Measurements from ENCODE around the gene PDGFRA.

PDGFRA gene

DNA sequence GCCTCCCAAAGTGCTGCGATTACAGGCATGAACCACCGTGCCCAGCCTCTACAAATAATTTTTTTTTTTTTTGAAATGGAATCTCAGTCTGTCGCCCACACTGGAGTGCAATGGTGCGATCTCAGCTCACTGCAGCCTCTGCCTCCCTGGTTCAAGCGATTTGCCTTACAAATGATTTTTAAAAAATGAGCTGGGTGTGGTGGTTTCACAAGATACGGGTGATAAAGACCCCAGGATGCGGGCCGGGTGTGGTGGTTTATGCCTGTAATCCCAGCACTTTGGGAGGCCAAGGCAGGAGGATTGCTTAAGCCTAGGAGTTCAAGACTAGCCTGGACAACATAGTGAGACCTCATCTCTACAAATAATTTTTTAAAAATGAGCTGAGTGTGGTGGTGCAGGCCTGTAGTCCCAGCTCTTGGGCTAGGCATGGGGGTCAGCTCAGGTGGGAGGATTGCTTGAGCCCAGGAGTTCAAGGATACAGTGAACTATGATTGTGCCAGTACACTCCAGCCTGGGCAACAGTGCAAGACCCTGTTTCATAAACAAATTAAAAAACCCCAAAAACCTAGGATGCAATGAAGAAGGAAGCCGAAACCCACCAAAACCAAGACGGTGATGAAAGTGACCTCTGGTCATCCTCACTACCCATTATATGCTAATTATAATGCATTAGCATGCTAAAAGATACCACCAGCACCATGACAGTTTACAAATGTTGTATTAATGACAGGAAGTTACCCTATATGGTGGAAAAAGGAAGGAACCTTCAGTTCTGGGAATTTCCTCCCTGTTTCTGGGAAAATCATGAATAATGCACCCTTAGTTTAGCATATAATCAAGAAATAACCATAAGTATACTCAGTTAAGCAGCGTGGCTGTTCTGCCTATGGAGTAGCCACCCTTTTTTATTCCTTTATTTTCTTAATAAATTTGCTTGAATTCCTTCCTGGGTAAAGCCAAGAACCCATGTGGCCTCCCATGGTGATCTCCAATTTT is 27.7 kb downstream of the PDGFRA start:
- no peak for DNase-seq

DNA sequence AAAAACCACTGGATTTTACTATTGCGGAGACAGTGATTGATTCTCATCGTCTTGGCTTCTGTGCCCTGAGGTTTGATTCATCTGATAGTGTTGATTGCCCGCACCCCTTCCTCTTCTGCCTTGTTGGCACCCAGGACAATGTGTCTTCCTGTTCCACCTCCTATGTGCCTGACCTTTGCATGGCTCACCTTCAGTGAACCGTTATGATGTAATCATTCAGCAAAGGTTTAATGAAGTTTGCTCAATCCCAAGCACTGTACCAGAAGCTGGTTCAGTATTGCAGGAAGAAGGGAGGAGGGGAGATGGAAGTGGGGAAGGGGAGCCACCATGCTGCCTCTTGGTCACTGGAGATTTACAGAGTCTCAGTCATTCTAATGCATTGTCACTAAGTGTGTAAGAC is 36.3 kb downstream of the PDGFRA start:
- no peak for DNase-seq

DNA sequence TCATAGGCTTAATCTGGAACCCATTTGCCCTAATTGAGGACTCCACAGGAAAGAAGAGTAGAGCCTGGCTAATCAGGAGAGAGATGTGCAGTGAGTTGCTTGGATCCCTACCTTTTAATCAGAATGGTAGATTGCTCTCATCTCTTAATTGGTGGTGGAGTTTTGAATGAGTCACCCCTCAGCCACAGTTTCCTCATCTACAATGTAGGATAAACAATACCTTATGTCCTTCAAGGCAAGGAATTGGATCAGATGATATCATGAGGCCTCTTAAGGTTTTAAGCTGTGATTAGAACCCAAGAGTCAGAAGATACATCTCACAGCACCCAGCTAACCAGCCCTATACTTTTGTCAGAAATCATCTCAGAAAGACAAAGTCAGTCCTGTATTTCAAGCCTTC is 39.1 kb downstream of the PDGFRA start:
- DNase-seq = no peak

DNA sequence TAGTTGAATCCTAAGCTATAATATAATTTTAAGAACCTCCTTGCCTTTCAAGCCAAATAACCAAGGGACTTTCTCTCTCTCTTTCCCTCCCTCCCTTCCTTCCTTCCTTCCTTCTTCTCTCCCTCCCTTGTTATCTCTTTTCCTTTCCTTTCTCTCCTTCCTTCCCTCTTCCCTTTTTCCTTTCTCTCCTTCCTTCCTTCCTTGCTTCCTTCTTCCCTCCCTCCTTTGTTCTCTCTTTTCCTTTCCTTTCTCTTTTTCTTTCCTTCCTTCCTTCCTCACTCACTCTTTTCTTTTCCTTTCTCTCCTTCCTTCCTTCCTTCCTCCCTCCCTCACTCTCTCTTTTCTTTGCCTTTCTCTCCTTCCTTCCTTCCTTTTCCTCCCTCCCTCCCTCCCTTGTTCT is 42.4 kb downstream of the PDGFRA start:
- DNase-seq = no peak

DNA sequence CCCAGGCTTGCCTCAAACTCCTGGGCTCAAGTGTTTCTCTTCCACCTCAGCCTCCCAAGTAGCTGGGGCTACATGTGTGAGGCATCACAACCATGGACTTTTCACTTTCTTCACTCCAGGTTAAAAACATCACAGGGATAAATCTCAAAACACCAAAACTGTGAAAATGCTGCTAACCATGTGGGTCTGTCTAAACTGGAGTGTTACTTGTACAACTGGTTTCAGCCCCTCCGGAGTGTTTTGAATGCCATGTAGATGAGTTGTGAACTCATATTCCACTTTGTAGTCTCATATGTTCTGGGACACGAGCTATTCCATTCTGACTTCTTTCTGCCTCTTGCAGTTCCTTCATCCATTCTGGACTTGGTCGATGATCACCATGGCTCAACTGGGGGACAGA is 43.0 kb downstream of the PDGFRA start:
- no peak for DNase-seq

DNA sequence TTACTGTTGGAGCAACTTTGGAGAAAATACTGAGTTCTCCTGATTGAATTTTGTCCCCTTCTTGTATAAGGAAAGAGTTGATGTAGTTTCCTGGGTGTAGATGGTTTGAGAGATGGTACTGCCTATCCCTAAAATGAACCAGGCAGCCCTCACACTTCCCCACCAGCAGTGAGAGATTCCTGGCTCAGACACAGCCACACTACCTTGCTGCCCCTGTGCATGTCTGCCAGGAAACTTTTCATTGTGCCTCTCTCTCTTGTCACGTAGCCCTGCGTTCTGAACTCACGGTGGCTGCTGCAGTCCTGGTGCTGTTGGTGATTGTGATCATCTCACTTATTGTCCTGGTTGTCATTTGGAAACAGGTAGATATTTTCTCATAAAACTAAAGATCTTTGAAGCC is 45.2 kb downstream of the PDGFRA start:
- no peak for DNase-seq

DNA sequence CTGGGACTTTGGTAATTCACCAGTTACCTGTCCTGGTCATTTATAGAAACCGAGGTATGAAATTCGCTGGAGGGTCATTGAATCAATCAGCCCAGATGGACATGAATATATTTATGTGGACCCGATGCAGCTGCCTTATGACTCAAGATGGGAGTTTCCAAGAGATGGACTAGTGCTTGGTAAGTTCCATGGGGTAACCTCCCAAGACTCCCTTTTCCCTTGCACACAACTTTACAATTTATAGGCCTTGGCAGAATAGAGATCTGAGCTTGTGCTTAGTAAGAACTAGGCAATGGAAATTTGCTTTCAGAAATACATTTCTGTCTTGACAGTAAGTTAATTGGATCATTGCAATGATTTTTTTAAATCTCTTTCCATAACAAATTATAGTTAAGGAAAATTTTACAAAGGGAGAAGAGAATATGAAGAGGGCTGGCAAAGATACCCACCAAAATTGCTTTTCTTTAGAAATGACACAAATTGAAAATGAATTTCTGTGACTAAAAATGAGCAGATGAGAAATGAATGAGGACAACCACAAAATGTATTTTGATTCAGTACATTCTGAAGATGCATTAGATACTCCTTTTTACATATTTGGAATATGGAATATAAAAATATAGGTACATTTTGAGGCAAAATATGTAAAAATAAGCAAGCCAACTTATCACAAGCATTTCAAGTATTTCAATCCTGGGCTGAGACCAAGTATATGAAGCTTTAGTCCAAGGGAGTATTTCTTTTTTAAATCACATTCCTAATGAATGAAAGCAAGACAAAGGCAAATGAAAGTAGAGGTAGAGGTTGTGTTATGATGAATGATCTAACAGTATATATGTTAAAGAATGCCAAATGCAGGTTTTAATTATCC is 45.9 kb downstream of the PDGFRA start:
- no peak for DNase-seq

DNA sequence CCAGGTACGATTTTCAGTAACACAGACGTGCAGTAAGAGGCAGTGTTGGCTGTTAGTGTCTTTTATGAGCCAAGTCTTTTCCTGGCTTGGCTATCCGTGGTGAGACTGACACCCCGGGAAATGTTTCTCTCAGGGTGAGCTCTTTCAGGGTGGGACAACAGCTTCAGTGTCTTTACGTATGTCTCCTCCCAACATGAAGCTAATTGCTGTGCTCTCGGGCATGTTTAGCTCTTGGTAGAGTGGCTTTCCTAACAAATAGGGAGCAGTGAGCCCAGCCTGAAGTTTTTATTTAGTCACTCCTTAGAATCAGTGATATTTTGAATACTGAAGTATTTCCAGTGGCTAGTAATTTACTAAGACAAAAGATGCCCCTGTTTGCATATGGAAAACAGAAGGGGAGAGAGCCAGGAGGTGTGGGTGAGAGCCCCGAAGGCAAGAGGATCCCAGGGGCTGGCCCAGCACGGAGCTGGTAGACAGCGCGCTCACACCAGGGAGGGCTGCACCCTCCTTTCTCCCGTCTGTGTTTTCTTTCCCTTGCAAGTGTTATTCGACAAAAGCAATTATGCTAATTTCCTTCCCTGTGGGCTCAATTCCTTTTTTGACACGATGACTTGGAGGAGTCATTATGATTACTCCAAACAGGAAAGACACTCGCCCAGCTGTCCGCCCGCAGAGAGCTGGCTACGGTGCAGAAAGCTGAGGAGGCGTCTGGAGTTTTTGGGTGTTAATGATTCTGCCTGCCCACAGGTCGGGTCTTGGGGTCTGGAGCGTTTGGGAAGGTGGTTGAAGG is 47.7 kb downstream of the PDGFRA start:
- DNase-seq = no peak

DNA sequence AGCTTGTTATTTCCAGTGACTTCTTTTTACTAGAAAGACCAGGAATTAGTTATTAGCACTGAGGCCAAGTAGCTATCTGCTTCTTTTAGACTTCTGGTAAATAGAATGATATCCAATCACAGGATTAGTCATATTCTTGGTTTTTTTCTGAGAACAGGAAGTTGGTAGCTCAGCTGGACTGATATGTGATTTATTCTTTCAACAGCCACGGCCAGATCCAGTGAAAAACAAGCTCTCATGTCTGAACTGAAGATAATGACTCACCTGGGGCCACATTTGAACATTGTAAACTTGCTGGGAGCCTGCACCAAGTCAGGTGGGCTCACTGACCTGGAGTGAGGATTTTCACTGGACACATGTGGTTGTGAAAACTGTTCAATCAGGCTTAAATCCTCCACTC is 48.6 kb downstream of the PDGFRA start:
- no peak for DNase-seq

DNA sequence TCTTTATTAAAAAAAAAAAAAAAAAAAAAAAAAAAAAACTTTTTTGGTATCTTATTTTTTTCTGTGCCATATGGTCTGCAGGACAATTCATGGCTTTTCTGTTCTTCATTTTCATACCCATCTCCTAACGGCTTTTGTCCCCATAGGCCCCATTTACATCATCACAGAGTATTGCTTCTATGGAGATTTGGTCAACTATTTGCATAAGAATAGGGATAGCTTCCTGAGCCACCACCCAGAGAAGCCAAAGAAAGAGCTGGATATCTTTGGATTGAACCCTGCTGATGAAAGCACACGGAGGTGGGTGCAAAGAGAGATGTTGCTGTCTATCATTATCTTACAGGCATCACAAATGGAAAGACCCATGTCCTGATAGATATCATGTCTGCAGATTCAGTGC is 49.1 kb downstream of the PDGFRA start:
- no peak for DNase-seq

DNA sequence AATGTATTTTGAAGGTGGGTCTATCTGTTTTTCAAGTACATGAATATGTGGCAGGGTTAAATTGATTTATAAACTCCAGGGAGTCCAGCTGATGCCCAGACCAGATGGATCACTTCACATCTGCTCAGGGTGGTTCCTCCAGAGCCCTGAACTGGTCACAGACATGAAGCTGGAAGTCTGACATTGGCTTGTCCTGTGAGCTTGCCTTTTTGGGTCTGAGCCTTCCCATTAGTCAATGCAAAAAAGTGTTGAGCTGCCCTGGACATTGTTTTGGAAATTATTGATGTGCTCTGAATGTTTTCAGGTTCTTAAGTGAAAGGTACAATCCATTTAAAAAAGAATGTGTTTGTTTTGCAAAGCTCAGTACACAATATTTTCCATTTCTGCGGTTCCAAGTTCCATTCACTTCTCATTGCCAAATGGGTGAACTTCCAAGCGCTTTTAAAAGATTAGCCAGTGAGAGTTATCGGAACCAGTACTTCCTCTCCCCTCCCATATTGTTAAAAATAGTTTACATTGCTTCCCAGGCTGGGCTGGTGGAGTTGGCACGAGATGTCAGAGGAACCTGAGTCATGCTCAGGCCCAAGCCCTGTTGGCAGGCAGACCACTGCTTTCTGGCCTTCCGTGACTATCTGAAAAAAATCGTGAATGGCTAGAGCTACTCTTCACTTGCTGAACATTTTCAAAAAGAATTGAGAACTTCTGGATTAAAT is 52.1 kb downstream of the PDGFRA start:
- no peak for DNase-seq

DNA sequence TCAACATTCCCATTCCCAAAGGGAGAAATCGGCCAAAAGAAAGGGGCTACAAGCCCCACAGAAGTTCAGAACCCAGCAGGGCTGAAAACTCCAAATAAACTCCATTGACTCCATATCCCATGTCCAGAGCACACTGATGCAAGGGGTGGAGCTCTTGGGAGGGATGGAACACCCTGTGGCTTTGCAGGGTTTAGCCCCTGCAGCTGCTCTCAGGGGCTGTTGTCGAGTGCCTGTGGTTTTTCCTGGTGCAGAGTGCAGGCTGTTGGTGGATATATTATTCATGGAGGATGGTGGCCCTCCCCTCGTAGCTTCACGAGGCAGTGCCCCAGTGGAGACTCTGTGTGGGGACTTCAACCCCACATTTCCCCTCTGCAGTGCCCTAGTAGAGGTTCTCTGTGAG is 53.7 kb downstream of the PDGFRA start:
- DNase-seq = no peak

DNA sequence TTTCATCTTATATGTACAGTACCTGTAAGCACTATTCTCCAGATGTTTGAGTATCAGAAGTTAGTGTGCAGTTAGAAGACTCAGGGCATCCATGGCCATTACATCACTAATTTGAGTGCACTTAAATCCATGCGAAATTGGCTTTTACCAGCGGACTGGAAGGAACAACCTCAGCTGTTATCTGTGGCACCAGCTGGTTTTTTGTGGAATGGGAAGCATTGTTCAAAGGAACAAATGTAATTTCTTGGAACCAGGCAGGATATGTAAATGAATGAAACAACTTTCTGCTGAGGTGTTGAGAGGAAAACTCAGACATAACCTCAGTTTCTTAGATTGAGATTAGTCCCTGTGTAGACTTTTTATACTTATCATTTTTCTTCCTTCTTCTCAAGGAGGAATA is 60.2 kb downstream of the PDGFRA start:
- no peak for DNase-seq

DNA sequence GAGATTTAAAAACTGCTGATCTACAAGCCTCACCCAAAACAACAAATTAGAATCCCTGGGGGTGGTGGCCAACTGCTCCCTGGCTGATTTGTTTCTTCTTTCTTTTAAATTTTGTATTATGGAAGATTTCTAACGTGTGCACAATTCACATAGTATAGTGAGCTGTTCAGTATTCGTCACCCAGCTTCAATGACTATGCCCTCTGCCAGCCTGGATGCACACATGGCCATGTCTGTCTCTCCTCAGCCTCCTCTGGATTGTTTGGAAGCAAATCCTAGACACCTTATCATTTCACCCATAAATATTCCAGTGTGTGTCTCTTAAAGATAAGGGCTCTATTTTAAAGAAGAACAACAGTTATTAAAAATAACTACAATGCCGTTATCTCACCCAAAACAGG is 61.9 kb downstream of the PDGFRA start:
- DNase-seq = no peak

DNA sequence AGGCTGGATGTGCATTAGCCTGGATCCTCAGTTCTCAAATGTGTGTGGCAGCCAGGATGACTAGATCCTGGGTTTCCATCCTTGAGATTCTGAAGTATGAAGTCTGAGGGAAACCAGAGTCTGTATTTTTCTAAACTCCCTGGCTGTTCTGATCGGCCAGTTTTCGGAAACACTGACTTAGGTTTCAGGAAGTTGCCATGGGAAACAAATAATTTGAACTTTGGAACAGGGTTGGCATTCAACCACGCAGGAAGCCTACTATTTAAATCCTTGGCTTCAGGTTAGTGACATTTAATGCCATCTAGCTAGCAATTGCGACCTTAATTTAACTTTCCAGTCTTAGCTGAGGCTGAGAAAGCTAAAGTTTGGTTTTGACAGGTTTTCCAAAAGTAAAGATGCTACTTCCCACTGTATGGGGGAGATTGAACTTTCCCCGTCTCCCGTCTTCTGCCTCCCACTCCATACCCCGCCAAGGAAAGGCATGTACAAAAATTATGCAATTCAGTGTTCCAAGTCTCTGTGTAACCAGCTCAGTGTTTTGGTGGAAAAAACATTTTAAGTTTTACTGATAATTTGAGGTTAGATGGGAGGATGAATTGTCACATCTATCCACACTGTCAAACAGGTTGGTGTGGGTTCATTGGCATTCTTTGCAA is 67.6 kb downstream of the PDGFRA start:
- DNase-seq = no peak

DNA sequence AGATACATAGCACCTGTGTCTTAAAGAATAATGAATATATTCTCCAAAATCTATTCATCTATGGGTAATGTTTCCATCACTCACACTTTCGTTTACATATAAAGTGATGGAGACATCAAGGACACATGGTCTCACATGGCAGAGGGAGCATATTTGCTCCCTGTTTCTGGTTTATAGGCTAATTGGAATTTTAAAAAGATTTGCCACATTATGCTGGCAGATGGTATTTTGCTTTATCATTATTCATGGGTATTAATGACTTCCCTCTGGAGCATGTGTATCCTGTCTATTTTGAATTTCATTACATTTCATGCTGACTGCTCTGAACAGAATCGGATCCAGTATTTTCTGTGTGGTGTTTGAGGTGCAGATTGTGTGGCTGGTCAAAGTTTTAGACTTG is 79.0 kb downstream of the PDGFRA start:
- DNase-seq = no peak

DNA sequence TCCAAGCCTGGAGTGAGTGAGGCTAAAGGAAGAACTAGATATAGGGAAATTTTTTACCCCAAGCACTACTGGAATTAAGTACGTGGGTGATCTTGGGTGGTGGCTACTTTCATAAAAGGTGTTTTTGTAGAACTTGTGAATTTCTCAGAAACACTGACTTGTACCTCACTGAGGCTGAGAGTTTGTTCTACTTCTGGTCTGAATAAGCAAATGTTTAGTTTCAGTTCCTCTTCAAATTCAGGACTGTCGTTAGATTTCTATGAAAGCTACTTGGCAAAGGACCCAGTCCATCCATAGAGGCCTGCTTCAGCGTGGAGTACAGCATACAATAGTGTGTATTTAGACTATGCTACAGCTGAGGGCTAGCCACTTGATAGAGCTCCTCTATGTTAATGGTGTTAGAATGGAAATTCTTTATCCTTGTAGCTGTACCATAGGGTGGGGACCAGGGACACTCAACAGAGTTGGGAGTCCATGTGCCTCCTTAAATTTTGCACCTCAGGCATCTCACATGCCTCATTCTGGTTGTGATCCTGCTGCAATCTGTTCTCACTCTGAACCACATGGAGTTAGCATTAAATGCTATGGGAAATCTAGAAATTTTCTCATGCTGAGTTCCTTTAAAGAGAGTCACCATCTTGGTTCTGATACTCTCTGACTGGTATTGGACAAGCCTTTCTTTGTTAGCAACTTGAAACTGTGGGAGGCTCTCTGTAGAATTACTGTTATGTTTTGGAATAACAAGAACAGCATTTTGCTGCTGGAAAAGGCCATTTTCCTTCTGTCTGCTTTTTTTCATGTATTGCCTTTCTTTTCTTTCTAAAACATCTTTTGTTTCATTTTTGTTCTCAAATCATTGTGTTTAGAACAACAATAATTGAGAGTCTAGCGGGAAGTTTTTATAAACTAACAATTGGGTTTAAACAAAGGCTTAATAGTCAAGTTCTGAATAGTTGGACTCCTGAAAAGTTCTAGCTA is 86.8 kb downstream of the PDGFRA start:
- DNase-seq = no peak

DNA sequence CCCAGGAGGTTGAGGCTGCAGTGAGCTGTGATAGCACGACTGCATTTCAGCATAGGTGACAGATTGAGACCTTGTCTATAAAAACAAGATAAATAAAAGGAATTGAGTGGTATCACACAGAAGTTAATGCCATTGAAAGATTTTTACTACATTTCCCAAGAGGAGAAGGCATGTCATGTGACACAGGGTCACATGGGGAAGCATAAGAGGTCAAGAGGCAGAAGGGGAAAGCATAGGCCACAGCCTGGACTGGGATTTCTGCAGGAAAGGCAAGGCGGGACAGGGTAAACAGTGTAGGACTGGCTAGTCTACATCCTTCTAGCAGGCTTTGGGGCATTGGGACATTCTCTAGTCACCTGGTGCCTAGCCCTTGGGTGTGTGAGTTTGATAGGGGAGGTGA is 88.6 kb downstream of the PDGFRA start:
- no peak for DNase-seq

DNA sequence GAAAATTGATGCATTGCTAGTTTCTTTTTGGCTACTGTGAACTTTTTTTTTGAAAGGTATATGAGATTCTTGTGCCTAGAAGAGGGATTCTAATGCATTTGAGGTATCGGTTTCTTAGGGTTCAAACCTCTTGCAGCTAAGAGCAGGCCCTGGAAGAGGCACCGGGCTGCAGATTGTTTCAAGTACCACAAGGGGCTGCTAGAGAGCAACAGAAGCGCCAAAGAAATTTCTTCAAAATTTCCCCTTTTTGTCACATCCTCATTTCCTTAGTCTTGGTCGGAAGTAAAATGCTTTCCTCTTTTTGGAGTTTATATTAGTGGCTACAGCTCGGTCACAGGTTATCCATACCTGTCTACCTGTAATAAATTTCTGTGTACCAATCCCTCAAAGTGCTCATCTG is 89.8 kb downstream of the PDGFRA start:
- no peak for DNase-seq

DNA sequence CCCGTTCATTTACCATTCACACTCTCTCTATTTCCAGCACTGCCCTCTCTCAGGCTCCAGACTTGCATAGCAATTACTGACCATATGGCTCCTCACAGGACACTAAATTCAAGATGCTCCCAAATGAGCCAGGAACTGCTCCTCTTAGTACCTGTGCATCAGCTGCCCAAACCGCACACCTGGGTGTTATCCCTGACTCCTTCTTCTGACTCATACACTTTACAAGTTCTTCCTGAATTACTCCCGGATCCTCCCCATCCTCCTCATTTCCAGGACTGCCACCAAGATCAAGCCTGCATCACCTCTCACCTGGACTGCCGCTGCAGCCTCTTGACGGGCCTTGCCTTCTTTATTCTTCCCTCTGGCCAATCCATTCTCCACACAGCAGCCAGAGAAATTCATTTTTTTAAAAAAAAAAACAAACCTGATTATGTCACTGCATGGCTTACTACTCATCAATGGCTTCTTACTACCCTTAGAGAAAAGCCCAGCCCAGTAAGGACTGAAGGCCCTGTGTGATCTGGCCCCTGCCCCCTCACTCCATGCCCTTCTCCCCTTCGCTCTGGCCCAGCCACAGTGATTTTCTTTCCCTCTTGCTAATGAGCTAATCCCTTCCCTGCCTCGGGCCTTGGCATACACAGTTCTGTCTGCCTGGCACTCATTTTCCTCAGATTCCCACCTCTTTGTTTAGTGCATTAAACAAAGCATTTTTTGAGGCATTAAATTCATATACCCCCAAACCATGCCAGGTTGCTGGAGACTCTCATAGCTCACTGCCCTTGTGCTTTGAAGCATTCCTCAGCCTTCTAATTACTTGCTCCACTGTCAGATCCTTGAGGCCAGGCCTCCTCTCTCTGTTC is 92.0 kb downstream of the PDGFRA start:
- DNase-seq = no peak

All from activated CD4-positive, CD25-positive, alpha-beta regulatory T cell treated with anti-CD3 and anti-CD28 coated beads, Interleukin-2, amount 50 U/mL, for 72 hours (primary cell).